CD4-positive, alpha-beta memory T cell (primary cell): ENCODE measurements around the gene ATG13. TPM values are rescaled to one million over a fixed set of nuclear protein-coding genes. Genes with fewer than 3 reads are reported as not detected.

Experiments
- CTCF ChIA-PET: fragments of 350-600 bp; sonication (Branson Sonifier 250); formaldehyde crosslinking; loops from one replicate; lab custom pipeline; 2021; ENCODE audit warnings: inconsistent platforms; ENCODE audit not compliant: partially characterized antibody; lab: Charles Lee
- POLR2A ChIA-PET: fragments of 350-600 bp; sonication (Branson Sonifier 250); formaldehyde crosslinking; loops from one replicate; lab custom pipeline; 2021; ENCODE audit not compliant: partially characterized antibody; lab: Charles Lee
- DNase-seq, 5 donors: peaks; one replicate each; pipeline versions ENCODE4 v3.0.0 to v3.0.0-alpha.2; 2020 to 2022; ENCODE audit warnings: mixed read lengths in 1 of 5
- H3K27ac ChIP-seq: one replicate; pipeline ENCODE4 v1.7.0; 2013; ENCODE audit warnings: low read depth, low read length
- H3K27me3 ChIP-seq: 2 replicates; pipeline ENCODE4 v1.7.0; 2013; ENCODE audit warnings: mild to moderate bottlenecking, low read length, moderate library complexity; ENCODE audit not compliant: insufficient read depth
- H3K36me3 ChIP-seq: 2 replicates; pipeline ENCODE4 v1.7.0; 2013; ENCODE audit warnings: mild to moderate bottlenecking, low read length, moderate library complexity; ENCODE audit not compliant: insufficient read depth
- H3K4me1 ChIP-seq: 2 replicates; pipeline ENCODE4 v1.7.0; 2013; ENCODE audit warnings: mild to moderate bottlenecking, low read length, moderate library complexity; ENCODE audit not compliant: insufficient read depth
- H3K4me3 ChIP-seq, 2 donors: one replicate each; pipeline ENCODE4 v1.7.0; 2013; ENCODE audit warnings: low read length in 2 of 2, mild to moderate bottlenecking in 1 of 2
- H3K9me3 ChIP-seq, 2 donors: one replicate each; pipeline ENCODE4 v1.7.0; 2013; ENCODE audit warnings: low read length in 2 of 2, control low read depth in 1 of 2; ENCODE audit not compliant: control insufficient read depth in 1 of 2
- H3K27ac Mint-ChIP-seq, 7 donors: one replicate each; pipeline ENCODE4 v1.8.0; 2020 to 2021; ENCODE audit warnings: mixed read lengths in 7 of 7, mild to moderate bottlenecking in 6 of 7, inconsistent platforms in 3 of 7, moderate library complexity in 3 of 7
- H3K27me3 Mint-ChIP-seq, 2 donors: one replicate each; pipeline ENCODE4 v1.8.0; 2020 to 2021; ENCODE audit warnings: mixed read lengths in 2 of 2
- H3K36me3 Mint-ChIP-seq, 2 donors: one replicate each; pipeline ENCODE4 v1.8.0; 2020 to 2021; ENCODE audit warnings: mixed read lengths in 2 of 2, inconsistent platforms in 1 of 2, mild to moderate bottlenecking in 1 of 2
- H3K4me1 Mint-ChIP-seq, 4 donors: one replicate each; pipeline ENCODE4 v1.8.0; 2020 to 2021; ENCODE audit warnings: mixed read lengths in 4 of 4, mild to moderate bottlenecking in 1 of 4
- H3K4me3 Mint-ChIP-seq, 8 donors: one replicate each; pipeline ENCODE4 v1.8.0; 2020 to 2021; ENCODE audit warnings: mixed read lengths in 8 of 8, mild to moderate bottlenecking in 7 of 8, moderate library complexity in 6 of 8, inconsistent platforms in 3 of 8
- H3K9me3 Mint-ChIP-seq, 8 donors: one replicate each; pipeline ENCODE4 v1.8.0; 2020 to 2021; ENCODE audit warnings: mixed read lengths in 8 of 8, mild to moderate bottlenecking in 5 of 8, inconsistent platforms in 3 of 8, moderate library complexity in 1 of 8
- intact Hi-C: fragments of 100-400 bp; cut with micrococcal nuclease; formaldehyde crosslinking; loops from one replicate; pipeline ENCODE4 v1.15.1; 2023
- polyA plus RNA-seq, 2 donors: library from polyadenylated mRNA; unstranded; fragments of 300-500 nt; fragmentation: Illumina TruSeq; gene quantifications; one replicate each; pipeline ENCODE4 v1.2.3, GENCODE V29; 2021
- total RNA-seq, 2 experiments: library from RNA; stranded (reverse); gene quantifications; one replicate each; pipeline ENCODE4 v1.2.3, GENCODE V29; 2021

The ATG13 gene
- total and polyA plus RNA-seq, 4 experiments from 2014 or later: 64.2 to 96.2 (median 76.0) TPM

DNA sequence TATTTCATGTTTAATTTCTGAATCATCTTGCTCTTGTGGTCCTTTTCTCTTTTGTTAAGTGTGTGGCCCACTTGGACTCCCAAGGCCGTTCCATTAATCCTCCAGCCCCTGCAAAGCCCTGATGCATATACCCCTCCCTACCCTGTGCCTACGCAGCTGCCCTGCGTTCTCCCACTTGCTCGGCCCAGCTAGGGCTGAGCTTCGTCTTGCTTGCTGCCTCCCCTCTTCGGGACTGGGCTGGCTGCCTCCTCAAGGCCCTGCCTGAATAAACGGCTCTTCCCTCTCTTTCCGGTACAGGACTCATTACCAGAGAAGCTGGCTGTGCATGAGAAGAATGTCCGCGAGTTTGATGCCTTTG, 54.6 kb downstream of the ATG13 start:
- intact Hi-C loops: loop anchor here (1.0 kb wide), 2 partner anchors 28 to 55 kb away; partner anchors contain the start of genes ARHGAP1, ATG13 and HARBI1
- H3K4me3 ChIP-seq: no peak overlapping the region

DNA sequence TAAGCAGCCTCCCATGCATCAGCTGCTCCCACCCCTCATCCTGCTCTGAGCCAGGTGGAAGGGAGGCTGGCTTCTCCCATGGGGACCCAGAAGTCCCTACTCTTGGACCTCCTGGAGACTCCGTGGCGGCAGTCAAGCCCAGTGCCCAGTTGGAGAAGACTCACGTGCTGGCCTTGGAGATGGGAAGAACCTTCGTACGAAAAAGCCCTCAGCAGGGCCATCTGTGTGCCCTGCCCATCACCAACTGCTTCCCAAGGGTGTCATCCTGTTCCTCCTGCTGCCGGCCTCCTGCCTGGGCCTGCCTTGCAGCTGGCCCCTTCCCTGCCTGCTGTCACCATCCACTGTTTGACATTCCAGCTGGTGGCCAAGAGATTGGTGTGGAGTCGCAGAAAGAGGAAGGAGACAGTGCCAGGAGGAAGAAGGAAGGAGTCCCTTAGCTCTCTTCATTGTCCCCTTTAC, 55.1 kb downstream of the ATG13 start:
- Histone ChIP-seq H3K27ac (peak overlapping the region; percentile 30), H3K27me3 (no peaks in the 10 kb centered on the region), H3K4me1 (peaks cover 85% of the 10 kb centered on the region), H3K4me3 (no peak overlapping the region), H3K36me3 (peaks cover 37% of the 10 kb centered on the region), H3K9me3 (no peaks in the 10 kb centered on the region)
- Mint-ChIP-seq H3K4me1 (peaks cover 46 to 89% (median 73%) of the 10 kb centered on the region in 4 donors), H3K9me3 (no peaks in the 10 kb centered on the region), H3K27ac (peak overlapping the region; percentile 85 to 96 (median 94)), H3K36me3 (peaks cover 41 to 57% of the 10 kb centered on the region in 2 donors), H3K27me3 (no peaks in the 10 kb centered on the region), H3K4me3 (peak overlapping the region; percentile 27 to 92 (median 77))
- ChIA-PET CTCF (interaction anchor here (1.9 to 4.2 kb wide), 4 partner anchors 9 to 54 kb away, joined by 8 to 61 read pairs (median 14); partner anchors contain the start of genes ARHGAP1, ATG13, HARBI1 and ZNF408), POLR2A (interaction anchor here (0.7 to 3.4 kb wide), 4 partner anchors 16 to 29 kb away, joined by 3 to 85 read pairs (median 6); partner anchors contain the start of genes ARHGAP1 and ZNF408)
- intact Hi-C loops: no loop called here
- DNase-seq: no peak

More for the DNA sequence above, 54.6 kb downstream of the ATG13 start:
- Histone ChIP-seq H3K9me3 (no peaks in the 10 kb centered on the region), H3K4me1 (peaks cover 81% of the 10 kb centered on the region), H3K27ac (peak overlapping the region; percentile 30), H3K27me3 (no peaks in the 10 kb centered on the region), H3K36me3 (peaks cover 41% of the 10 kb centered on the region)
- H3K4me3 Mint-ChIP-seq: peak overlapping the region; percentile 33 to 92 (median 82)
- H3K36me3 Mint-ChIP-seq: peaks cover 41 to 57% of the 10 kb centered on the region in 2 donors
- H3K27ac Mint-ChIP-seq: peak overlapping the region; percentile 78 to 96 (median 94)
- no peaks in the 10 kb centered on the region for H3K9me3 Mint-ChIP-seq
- DNase-seq: no peak
- no peaks in the 10 kb centered on the region for H3K27me3 Mint-ChIP-seq
- H3K4me1 Mint-ChIP-seq: peaks cover 41 to 84% (median 71%) of the 10 kb centered on the region in 4 donors
- ChIA-PET POLR2A (interaction anchor here (0.7 to 3.4 kb wide), 6 partner anchors 12 to 55 kb away, joined by 3 to 85 read pairs (median 8); partner anchors contain the start of genes ARHGAP1, ATG13, HARBI1 and ZNF408), CTCF (interaction anchor here (1.3 to 4.2 kb wide), 7 partner anchors 9 to 54 kb away, joined by 4 to 61 read pairs (median 8); partner anchors contain the start of genes ARHGAP1, ATG13, HARBI1 and ZNF408)

DNA sequence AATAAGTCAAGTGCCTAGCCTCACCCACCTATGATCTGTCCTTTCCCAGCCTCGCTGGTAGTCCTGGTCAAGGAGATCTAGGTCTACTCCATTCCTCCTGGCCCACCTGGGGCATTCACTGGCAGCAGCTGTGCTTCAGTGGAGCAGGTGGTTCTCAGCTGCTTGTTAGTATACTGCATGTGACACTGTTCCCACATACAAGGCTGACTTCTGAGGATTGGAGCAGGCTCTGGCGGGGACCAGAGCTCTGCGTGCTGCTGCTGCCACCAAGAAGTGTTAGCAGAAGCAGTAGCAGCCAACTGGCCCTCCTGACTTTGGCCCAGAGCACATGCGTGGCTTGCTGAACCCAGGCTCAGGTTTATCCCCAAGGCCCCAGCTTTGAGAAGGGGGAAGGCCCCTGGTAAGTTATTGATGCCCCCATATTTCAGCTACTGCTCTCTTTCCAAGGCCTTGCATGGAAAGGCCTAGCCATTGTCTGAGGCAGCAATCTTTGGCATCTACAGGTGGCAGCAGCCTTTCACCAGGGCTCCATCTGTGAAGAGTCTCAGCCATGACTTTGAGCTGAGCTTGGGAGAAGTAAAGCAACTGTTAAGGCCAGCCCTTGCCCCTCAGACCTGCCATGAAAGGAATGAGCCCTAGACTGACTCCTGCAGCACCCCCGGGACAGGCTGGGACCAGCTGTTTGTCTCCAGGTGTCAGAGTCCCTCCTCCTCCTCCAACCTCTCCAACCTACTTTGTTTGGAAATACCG, 56.5 kb downstream of the ATG13 start:
- intact Hi-C loops: no loop called here
- Histone ChIP-seq H3K27ac (peak overlapping the region; percentile 20), H3K9me3 (no peaks in the 10 kb centered on the region), H3K36me3 (peaks cover 32% of the 10 kb centered on the region), H3K4me3 (no peak overlapping the region), H3K4me1 (peaks cover 85% of the 10 kb centered on the region), H3K27me3 (no peaks in the 10 kb centered on the region)
- no peak for DNase-seq
- ChIA-PET CTCF (interaction anchor here (0.8 to 2.3 kb wide), 5 partner anchors 20 to 322 kb away, joined by 3 to 11 read pairs (median 3); partner anchors contain the start of genes AMBRA1 and HARBI1), POLR2A (interaction anchor here (0.6 to 3.0 kb wide), 9 partner anchors 8 to 1041 kb away, joined by 3 to 41 read pairs (median 3); partner anchors contain the start of genes AGBL2, ARHGAP1 and ZNF408)
- Mint-ChIP-seq H3K9me3 (no peaks in the 10 kb centered on the region), H3K36me3 (peaks cover 42 to 55% of the 10 kb centered on the region in 2 donors), H3K4me1 (peaks cover 49 to 93% (median 78%) of the 10 kb centered on the region in 4 donors), H3K27ac (peak overlapping the region; percentile 81 to 97 (median 93)), H3K4me3 (peak overlapping the region in 3 of 8 donors; percentile 66 to 80 (median 77)), H3K27me3 (no peaks in the 10 kb centered on the region)

DNA sequence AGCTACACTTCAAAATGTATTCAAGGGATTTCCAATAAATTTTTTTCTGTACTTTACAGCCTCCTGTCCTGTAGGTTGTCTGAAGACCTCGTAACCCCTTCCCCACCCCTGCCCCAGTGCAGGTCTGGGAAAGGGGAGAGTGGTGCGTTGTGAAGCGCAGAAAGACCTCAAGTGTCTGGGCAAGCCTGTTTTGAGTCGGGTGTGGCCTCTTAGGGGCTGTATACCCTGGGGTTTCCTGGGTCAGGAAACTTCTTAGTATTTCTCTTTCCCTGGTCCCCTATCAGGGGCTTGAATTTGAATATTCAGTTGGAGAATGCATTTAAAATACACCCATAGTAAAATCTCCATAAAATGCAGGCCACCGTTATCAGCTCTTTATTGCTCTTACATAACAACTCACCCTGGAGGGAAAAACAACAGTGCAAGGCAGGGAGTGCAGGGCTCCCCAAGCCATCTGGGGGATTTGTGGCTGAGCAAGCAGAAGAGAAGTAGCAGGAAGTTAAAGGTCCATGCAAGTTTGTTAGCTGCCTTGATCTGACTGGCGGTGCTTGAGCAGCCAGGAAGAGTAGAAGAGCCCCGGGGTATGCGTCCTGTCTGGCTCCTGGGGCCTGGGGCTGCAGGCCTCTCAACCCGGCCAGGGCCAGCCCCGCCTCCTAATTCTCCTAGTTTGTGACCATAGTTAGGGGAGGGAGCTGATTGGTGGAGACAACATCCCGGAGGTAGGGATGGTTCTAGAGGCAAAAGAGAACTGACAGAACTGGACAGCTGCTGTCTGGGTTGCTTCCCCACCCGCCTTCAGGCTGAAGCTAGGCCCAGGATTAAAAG, 57.3 kb downstream of the ATG13 start:
- Mint-ChIP-seq H3K9me3 (no peaks in the 10 kb centered on the region), H3K27me3 (no peaks in the 10 kb centered on the region), H3K27ac (peak overlapping the region; percentile 89 to 97 (median 93)), H3K36me3 (peaks cover 36 to 51% of the 10 kb centered on the region in 2 donors), H3K4me3 (peak overlapping the region in 7 of 8 donors; percentile 66 to 80 (median 76)), H3K4me1 (peaks cover 44 to 86% (median 70%) of the 10 kb centered on the region in 4 donors)
- CTCF ChIA-PET: interaction anchor here (0.8 to 2.3 kb wide), 4 partner anchors 19 to 323 kb away, joined by 3 to 11 read pairs (median 3); partner anchors contain the start of gene AMBRA1
- H3K9me3 ChIP-seq: no peaks in the 10 kb centered on the region
- POLR2A ChIA-PET: interaction anchor here (0.9 to 3.0 kb wide), 9 partner anchors 9 to 1040 kb away, joined by 3 to 41 read pairs (median 5); partner anchors contain the start of genes AGBL2, ARHGAP1, ATG13 and HARBI1
- H3K27ac ChIP-seq: peak overlapping the region; percentile 20
- H3K27me3 ChIP-seq: no peaks in the 10 kb centered on the region
- intact Hi-C loops: no loop called here
- H3K4me1 ChIP-seq: peaks cover 78% of the 10 kb centered on the region
- no peak overlapping the region for H3K4me3 ChIP-seq
- peak in 4 of 5 donors; percentile 27 to 35 (median 31) for DNase-seq
- peaks cover 33% of the 10 kb centered on the region for H3K36me3 ChIP-seq

DNA sequence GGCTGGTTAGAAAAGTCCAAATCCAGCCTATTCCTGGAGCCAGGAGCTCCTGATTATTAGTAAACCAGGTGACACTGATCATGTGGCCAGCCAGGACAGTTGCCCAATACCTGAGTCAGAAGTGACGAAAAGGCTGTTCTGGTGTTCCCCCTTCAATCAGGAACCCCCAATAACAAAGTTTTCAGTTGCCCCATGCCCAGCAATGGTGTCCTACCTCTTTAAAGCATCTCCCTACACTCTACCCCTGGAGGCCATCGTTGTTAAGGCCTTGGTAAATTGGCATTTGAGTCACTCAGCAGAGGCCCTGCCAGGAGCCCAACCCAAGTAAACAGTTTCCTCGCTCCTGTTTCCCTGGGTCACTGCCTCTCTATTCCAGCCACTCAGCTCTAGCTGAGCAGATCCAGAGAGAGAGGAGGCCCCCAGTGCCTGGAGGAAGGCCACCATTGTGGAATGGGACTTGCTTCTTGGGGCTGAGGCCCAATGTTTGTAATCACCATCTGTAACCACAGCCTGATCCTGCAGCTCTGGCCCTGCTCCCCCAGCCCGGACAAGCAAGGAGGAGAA, 58.0 kb downstream of the ATG13 start:
- intact Hi-C loops: no loop called here
- Mint-ChIP-seq H3K9me3 (no peaks in the 10 kb centered on the region), H3K4me3 (peak overlapping the region in 3 of 8 donors; percentile 5 to 76 (median 75)), H3K36me3 (peaks cover 34 to 52% of the 10 kb centered on the region in 2 donors), H3K27ac (peak overlapping the region in 6 of 7 donors; percentile 27 to 97 (median 94)), H3K27me3 (no peaks in the 10 kb centered on the region), H3K4me1 (peaks cover 41 to 79% (median 66%) of the 10 kb centered on the region in 4 donors)
- Histone ChIP-seq H3K27me3 (no peaks in the 10 kb centered on the region), H3K9me3 (no peaks in the 10 kb centered on the region), H3K36me3 (peaks cover 38% of the 10 kb centered on the region), H3K4me1 (peaks cover 71% of the 10 kb centered on the region), H3K4me3 (no peak overlapping the region), H3K27ac (peak overlapping the region; percentile 20)
- ChIA-PET CTCF (interaction anchor here (1.1 to 2.3 kb wide), 2 partner anchors 24 to 82 kb away, joined by 3 to 11 read pairs; partner anchors contain the start of gene AMBRA1), POLR2A (interaction anchor here (0.9 to 3.0 kb wide), 6 partner anchors 9 to 58 kb away, joined by 3 to 41 read pairs (median 5); partner anchors contain the start of genes ARHGAP1, ATG13, HARBI1 and ZNF408)
- DNase-seq: no peak

DNA sequence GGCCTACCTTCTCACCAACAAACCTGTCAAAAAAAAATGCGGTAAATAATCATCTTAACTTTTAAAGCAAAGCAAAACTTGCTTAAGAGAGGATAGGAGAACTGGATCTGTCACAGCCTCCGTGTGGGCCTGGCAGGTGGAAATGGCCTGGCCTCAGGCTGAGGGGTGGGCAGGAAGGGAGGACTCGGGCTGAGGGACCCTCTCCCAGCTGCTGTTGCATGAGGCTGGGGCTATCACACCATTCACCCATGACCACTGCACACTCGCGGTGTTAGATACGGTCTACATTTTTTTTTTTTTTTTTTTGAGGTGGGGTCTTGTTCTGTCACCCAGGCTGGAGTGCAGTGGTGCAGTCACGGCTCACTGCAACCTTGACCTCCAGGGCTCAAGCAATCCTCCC, 58.6 kb downstream of the ATG13 start:
- peak overlapping the region in 2 of 8 donors; percentile 25 to 70 for H3K4me3 Mint-ChIP-seq
- intact Hi-C loops: no loop called here
- H3K4me3 ChIP-seq: no peak overlapping the region
- no peak overlapping the region for H3K27ac ChIP-seq
- CTCF ChIA-PET: interaction anchor here (0.7 kb wide), 1 partner anchor 23 kb away, joined by 3 read pairs; no protein-coding TSS in a partner anchor
- peaks cover 37 to 73% (median 63%) of the 10 kb centered on the region in 4 donors for H3K4me1 Mint-ChIP-seq
- peaks cover 38 to 56% of the 10 kb centered on the region in 2 donors for H3K36me3 Mint-ChIP-seq
- H3K27me3 ChIP-seq: no peaks in the 10 kb centered on the region
- H3K27me3 Mint-ChIP-seq: no peaks in the 10 kb centered on the region
- peaks cover 65% of the 10 kb centered on the region for H3K4me1 ChIP-seq
- H3K9me3 ChIP-seq: no peaks in the 10 kb centered on the region
- peak overlapping the region in 3 of 7 donors; percentile 89 to 94 (median 93) for H3K27ac Mint-ChIP-seq
- POLR2A ChIA-PET: interaction anchor here (1.5 to 3.0 kb wide), 3 partner anchors 8 to 58 kb away, joined by 5 to 41 read pairs (median 5); partner anchors contain the start of genes ARHGAP1, ATG13, HARBI1 and ZNF408
- no peaks in the 10 kb centered on the region for H3K9me3 Mint-ChIP-seq
- H3K36me3 ChIP-seq: peaks cover 43% of the 10 kb centered on the region
- no peak for DNase-seq
